GM19099 (cell line): ENCODE results near the gene GNS.

Experiments used
- POLR2A ChIP-seq: IDR thresholded peaks from 3 replicates; pipeline ENCODE4 v1.6.1; 2011; ENCODE audit warnings: low read depth; ENCODE audit not compliant: insufficient read length; ENCODE audit errors: extremely low read depth

Gene GNS

DNA sequence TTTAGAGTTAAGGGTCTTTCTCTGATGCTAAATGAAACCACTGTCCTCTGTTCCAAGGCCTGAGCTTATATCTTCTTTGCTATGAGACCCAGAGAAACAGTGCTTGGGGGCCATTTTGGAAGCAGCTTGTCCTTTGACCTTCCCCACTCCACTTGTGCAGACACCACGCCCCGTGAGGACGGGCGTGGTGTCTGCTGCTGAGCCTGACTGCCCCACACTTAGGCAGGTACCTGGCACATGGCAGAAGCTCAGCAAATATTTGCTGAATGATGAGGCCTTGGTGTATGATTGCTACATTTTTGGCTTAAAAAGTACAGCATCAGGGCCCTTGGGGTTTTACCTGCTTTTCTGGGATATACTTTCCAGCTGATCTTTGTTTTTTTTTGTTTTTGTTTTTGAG lies 79.0 kb downstream of the GNS start:
- TF ChIP-seq POLR2A: no peak

DNA sequence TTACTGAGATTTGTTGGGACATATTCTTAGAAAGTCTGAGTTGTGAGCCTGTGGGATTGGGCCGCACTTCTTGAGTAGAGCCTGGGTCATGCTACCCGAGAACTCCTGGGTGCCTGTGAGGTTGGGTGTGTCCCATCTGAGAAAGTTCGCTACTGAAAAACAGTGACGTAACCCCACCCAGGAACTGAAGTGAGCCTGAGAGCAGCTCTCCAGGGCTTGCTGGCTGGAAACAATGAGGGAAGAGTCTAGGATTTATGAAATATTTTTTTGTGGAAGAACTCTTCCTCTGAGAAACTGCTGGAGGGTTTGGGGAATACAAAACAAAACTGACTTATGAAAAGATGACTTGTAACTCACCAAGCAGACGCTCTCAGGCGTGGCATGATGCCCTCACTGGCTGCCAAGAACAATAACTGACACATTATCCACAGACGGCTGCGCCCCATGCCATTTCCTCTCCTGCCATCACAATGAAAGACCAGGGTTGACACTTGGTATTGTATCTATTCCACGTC lies 79.7 kb downstream of the GNS start:
- TF ChIP-seq POLR2A: no peak

- no peak for TF ChIP-seq POLR2A
These were observed 80.4 kb downstream of the GNS start for GRCh38 chr12:64678835-64679234.

DNA sequence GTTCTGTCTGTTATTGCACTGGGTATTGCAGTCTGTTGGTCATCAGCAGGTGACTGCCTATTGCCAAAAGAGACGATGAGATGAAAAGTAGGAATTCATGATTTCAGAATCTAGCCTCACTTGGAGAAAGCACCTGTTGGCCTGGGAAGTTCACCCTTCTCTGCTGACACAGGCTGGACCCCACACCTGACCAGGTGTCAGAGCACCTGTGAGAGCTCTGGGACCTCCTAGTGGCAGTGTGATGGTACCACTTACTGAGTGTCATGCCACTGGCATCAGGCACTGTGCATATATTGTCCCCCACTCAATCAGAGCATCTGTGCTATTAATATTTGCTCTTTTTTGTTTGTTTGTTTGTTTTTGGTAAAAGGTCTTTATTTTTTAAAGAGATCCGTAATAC lies 81.0 kb downstream of the GNS start:
- TF ChIP-seq POLR2A: no peak

- TF ChIP-seq POLR2A: no peak
These were observed 83.4 kb downstream of the GNS start for GRCh38 chr12:64675795-64676194.

DNA sequence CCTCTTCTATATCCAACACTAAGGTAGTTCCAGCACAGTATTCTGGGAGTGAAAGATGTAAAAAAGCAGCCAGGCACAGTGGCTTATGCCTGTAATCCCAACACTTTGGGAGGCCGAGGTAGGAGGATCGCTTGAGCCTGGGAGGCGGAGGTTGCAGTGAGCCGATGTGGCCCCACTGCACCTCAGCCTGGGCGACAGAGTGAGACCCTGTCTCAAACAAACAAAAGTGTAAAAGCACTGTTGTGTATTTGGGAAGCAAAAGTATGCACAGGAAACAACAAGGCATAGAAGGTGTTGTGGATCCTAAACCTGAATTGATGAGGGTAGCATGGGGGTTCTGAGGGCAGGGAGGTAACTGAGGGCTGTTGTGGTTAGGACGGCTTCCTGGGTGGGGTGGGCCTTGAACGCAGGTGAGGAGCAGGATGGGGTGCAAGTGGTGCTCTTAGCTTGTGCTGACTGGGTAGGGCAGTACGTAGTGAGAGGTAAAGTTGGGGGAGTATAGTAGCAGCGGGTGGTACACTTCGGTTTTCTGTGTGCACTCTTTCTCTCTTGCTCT lies 84.8 kb downstream of the GNS start:
- TF ChIP-seq POLR2A: no peak

GRCh38 chr12:64673490-64674169 lies 85.6 kb downstream of the GNS start:
- no peak for TF ChIP-seq POLR2A

DNA sequence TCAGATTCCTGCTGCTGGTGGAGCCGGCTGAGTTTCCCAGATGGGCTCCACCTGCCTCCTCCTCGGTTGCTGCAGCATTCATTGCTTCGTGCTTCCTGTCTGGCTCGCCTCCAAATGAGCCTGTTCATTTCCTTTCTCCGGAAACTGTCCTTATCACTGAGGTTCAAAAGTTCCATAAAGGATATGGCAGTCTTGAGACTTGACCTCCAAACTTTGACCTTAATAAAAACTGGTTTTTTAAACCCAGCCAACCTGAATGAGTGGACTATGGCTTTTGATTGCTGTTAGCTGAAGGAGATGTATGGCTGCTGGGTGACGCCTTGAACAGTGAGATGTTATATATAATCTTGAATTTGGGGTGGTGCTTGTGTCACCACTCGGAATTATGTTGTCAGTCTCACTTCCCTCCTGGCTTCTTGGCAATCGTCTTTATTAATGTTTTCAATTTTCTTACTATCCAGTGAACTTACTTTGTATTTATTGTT lies 86.2 kb downstream of the GNS start:
- TF ChIP-seq POLR2A: no peak

DNA sequence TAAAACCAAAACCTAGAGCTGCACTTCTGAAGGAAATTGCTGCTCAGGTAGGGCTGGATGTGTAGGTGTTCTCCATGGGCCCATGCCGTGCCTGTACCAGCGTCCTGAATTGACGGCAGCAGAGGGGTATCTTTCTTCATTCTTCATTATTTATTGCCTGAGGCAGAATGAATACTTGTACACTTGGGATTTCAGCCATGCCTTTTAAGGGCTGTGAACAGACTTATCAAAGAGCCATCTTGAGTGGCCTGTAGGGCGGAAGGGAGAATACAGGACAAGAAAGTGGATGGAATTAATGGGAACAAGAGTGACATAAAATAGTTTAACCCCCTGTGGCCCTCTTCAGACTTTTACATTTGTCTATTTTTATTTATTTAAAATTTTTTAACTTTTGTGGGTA lies 87.5 kb downstream of the GNS start:
- no peak for TF ChIP-seq POLR2A

- no peak for TF ChIP-seq POLR2A
These were observed 88.1 kb downstream of the GNS start for GRCh38 chr12:64670919-64671639.

- TF ChIP-seq POLR2A: no peak
These were observed 89.2 kb downstream of the GNS start for GRCh38 chr12:64670019-64670418.

DNA sequence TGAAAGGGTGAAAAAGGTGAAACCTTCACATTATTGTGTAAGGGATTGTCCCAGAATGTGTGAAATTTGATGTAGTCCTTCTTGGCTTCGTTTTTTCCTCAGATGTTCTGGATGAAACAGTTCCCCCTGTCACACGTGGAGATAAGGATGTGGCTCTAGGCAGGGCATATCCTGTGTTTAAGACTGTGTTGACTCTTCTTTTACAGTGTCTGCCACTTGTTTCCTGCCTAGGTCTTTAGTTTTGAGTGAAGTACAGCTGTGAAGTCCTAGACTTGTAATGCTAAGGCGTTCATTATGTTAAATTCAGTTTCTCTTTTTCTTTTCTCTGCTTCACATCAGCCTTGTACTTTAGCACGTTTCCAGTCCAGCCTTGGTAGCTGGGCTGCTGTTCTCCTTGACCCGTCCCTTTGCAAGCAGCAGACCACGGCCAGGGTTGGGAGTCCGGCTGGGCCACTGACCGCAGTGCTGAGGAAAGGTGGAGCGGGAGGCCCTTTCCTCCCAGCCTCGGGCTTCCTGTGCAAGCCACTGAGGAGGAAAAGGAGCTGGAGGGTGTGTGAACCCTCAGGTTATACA lies 89.8 kb downstream of the GNS start:
- TF ChIP-seq POLR2A: no peak

DNA sequence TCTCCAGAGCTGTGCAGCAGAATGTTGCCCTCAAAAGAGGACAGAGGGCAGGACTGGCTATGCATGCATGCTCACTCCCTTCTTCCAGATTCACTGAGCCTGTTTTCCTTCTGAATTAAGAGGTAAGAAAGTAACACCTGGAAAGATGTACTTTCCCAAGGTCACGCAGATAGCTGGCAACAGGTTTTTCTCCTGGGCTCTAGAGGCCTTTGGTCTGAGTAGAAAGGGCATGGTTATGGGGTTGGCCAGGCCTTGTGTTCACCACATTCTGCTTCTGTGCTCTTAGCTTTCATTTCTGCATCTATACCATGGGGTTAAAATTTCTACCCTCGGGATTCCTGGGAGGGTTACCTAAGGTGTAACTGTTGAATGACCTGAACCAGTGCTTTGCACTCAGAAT lies 91.4 kb downstream of the GNS start:
- no peak for TF ChIP-seq POLR2A

GRCh38 chr12:64666054-64666914 lies 92.9 kb downstream of the GNS start:
- no peak for TF ChIP-seq POLR2A

GRCh38 chr12:64665514-64665913 lies 93.7 kb downstream of the GNS start:
- TF ChIP-seq POLR2A: peak; percentile 90
